T-helper 2 cell (primary cell): ENCODE results near the gene SMDT1.
A peak's percentile ranks its signal among the peaks of the same experiment; 100 is the strongest.
"Not testable (repeated sequence)": the region's sequence is repeated elsewhere in the genome, so short reads cannot be mapped to it uniquely, and the experiment has no call there.

ENCODE experiments used
- DNase-seq, 5 experiments: peaks; one replicate each; pipeline versions ENCODE4 v3.0.0 to v3.0.0-alpha.2; 2012 to 2022

SMDT1 gene

GRCh38 chr22:42112793-42113192, 33.3 kb downstream of the SMDT1 start:
- DNase-seq: not testable (repeated sequence)

GRCh38 chr22:42114721-42115120, 35.2 kb downstream of the SMDT1 start:
- peak in 1 of 5 experiments; percentile 21 for DNase-seq

GRCh38 chr22:42115420-42115830, 35.9 kb downstream of the SMDT1 start:
- DNase-seq: not testable (repeated sequence)

DNA sequence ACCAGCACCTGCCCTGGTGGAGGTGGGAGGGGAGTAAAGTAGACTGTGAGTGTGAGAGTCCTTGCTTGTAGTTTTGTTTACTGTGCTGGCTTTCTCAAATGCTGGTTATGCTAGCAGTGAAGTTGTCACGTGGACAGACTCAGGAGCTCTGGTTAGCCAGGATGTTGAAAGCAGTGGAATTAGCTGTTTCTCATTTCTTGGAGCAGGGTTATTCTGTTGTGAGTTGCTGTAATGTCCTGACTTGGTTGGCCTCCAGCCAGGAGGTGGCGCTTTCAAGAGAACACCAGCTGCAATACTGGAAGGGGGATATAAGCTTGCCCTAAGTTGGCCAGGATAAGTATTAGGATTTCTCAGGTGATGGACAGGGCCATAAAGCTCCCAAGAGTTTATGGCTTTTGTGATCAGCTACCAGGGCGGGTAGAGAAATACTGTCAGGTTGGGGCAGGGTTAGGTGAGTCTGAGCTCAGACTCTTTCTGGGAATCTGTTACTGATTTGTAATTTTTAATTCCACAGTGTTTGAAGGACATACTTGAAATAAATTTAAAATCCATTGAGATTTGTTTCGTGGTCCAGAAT, 37.4 kb downstream of the SMDT1 start:
- peak in 1 of 5 experiments; percentile 17 for DNase-seq

DNA sequence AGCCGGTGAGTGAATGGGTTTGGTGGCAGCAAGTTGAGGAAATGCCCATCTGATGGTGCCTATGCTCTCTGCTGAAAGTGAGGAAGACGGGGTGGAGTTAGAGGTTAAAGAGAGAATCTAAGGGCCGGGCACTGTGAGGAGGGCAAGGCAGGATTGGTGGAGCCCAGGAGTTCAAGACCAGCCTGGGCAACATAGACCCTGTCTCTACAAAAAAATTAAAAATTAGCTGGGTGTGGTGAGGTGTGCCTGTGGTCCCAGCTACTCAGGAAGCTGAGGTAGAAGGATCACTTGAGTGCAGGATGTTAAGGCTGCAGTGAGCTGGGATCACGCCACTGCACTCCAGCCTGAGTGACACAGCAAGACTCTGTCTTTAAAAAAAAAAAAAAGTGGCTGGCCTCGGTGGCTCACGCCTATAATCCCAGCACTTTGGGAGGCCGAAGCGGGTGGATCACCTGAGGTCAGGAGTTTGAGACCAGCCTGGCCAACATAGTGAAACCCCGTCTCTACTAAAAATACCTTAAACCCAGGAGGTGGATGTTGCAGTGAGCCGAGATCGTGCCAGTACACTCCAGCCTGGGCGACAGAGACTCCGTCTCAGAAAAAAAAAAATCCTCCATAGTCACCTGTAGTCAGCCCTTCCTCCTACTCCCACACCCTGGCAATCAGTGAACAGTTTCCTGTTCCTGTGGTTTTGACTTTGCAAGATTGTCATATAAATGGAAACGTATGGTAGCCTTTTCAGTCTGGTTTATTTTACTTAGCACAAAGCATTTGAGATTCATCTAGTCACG, 40.9 kb downstream of the SMDT1 start:
- DNase-seq: peak in 2 of 5 experiments; percentile 45 to 82

DNA sequence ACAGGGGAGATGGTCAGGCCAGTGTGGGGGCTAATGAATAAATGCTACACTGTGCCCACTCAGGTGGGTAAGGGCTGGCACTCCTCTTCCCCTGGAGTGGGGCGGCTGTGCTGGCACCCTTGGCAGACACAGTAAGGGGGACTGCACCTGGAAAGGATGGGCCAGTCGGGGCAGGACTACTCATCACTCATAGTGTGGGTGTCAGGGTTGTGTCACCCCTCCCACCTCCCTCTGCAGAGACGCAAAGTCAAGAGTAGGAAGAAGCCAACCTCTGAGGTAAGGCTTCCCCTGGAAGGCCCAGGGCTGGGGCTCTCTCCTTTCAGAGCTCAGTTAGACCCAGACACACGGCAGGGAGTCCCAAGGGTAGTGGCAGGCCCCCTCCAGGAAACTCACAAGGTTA, 44.0 kb downstream of the SMDT1 start:
- not testable (repeated sequence) for DNase-seq

DNA sequence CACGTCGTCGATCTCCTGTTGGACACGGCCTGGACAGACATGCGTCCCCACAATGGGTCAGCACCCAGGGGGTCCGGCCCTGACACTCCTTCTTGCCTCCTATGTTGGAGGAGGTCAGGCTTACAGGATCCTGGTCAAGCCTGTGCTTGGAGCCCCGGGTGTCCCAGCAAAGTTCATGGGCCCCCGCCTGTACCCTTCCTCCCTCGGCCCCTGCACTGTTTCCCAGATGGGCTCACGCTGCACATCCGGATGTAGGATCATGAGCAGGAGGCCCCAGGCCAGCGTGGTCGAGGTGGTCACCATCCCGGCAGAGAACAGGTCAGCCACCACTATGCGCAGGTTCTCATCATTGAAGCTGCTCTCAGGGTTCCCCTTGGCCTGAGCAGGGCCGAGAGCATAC, 48.1 kb downstream of the SMDT1 start:
- DNase-seq: no peak

- not testable (repeated sequence) for DNase-seq
Observed at GRCh38 chr22:42128007-42128406, 48.5 kb downstream of the SMDT1 start.

- DNase-seq: not testable (repeated sequence)
Observed at GRCh38 chr22:42128776-42129694, 49.5 kb downstream of the SMDT1 start.

DNA sequence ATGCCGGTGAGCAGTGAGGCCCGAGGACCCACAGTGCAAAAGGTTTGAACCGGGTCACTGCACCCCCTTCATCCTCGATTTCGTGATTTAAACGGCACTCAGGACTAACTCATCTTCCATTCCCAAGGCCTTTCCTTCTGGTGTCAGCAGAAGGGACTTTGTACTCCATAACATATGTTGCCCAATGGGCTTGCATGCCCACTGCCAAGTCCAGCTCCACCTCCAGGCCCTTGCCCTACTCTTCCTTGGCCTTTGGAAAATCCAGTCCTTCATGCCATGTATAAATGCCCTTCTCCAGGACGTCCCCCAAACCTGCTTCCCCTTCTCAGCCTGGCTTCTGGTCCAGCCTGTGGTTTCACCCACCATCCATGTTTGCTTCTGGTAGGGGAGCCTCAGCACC, 50.7 kb downstream of the SMDT1 start:
- not testable (repeated sequence) for DNase-seq

- DNase-seq: not testable (repeated sequence)
Observed at GRCh38 chr22:42130639-42131431, 51.3 kb downstream of the SMDT1 start, which contains the start of gene CYP2D6. Gene CYP2D6 (minus strand): TSS chr22:42130810. CDS start chr22:42130791, 19 bp downstream.

- DNase-seq: no peak
Observed at GRCh38 chr22:42131562-42131961, 52.1 kb downstream of the SMDT1 start.

- DNase-seq: no peak
Observed at GRCh38 chr22:42132457-42132856, 53.0 kb downstream of the SMDT1 start.
